Mesothelial cell of epicardium (in vitro differentiated cells): ENCODE results near the gene GPC3. TPM values are rescaled to one million over a fixed set of nuclear protein-coding genes. Genes with fewer than 3 reads are reported as not detected.
"Not testable (repeated sequence)": the region's sequence is repeated elsewhere in the genome, so short reads cannot be mapped to it uniquely, and the experiment has no call there.

ENCODE experiments used
- DNase-seq, 2 experiments: peaks; one replicate each; pipeline ENCODE4 v3.0.0; 2021; ENCODE audit warnings: low spot score in 2 of 2; ENCODE audit not compliant: unreplicated experiment in 2 of 2
- H3K27ac Mint-ChIP-seq: 2 replicates; pipeline ENCODE4 v1.8.0; 2021; ENCODE audit warnings: mixed read lengths
- H3K27me3 Mint-ChIP-seq: 2 replicates; pipeline ENCODE4 v1.8.0; 2021; ENCODE audit warnings: low read depth, mixed read lengths
- H3K36me3 Mint-ChIP-seq: 2 replicates; pipeline ENCODE4 v1.8.0; 2021; ENCODE audit warnings: mixed read lengths
- H3K4me1 Mint-ChIP-seq: 2 replicates; pipeline ENCODE4 v1.8.0; 2021; ENCODE audit warnings: mixed read lengths
- H3K4me3 Mint-ChIP-seq: 2 replicates; pipeline ENCODE4 v1.8.0; 2021; ENCODE audit warnings: mild to moderate bottlenecking, moderate library complexity, mixed read lengths
- H3K9me3 Mint-ChIP-seq: 2 replicates; pipeline ENCODE4 v1.8.0; 2021; ENCODE audit warnings: mixed read lengths
- total RNA-seq: library from RNA; stranded (reverse); gene quantifications from 3 replicates; pipeline ENCODE4 v1.2.1, GENCODE V29; 2021
- TF ChIP-seq, protein P1 (sequence below): fragments of 200-600 bp; sonication (generic); IDR thresholded peaks from one replicate; pipeline ENCODE4 v1.5.0; 2021; ENCODE audit warnings: antibody characterized with exemption; ENCODE audit not compliant: unreplicated experiment

GPC3 gene
- total RNA-seq, 1 donor from 2014 or later = 864 TPM

GRCh38 chrX:133741303-133741702 is 244.1 kb downstream of the GPC3 start:
- TF ChIP-seq, protein P1, sequence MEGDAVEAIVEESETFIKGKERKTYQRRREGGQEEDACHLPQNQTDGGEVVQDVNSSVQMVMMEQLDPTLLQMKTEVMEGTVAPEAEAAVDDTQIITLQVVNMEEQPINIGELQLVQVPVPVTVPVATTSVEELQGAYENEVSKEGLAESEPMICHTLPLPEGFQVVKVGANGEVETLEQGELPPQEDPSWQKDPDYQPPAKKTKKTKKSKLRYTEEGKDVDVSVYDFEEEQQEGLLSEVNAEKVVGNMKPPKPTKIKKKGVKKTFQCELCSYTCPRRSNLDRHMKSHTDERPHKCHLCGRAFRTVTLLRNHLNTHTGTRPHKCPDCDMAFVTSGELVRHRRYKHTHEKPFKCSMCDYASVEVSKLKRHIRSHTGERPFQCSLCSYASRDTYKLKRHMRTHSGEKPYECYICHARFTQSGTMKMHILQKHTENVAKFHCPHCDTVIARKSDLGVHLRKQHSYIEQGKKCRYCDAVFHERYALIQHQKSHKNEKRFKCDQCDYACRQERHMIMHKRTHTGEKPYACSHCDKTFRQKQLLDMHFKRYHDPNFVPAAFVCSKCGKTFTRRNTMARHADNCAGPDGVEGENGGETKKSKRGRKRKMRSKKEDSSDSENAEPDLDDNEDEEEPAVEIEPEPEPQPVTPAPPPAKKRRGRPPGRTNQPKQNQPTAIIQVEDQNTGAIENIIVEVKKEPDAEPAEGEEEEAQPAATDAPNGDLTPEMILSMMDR = no peak
- DNase-seq = no peak
- Mint-ChIP-seq H3K27ac (no peak overlapping the region), H3K4me3 (no peak overlapping the region), H3K27me3 (no peaks in the 10 kb centered on the region), H3K36me3 (peaks cover 14% of the 10 kb centered on the region), H3K9me3 (peaks cover 2% of the 10 kb centered on the region), H3K4me1 (peaks cover 14% of the 10 kb centered on the region)

DNA sequence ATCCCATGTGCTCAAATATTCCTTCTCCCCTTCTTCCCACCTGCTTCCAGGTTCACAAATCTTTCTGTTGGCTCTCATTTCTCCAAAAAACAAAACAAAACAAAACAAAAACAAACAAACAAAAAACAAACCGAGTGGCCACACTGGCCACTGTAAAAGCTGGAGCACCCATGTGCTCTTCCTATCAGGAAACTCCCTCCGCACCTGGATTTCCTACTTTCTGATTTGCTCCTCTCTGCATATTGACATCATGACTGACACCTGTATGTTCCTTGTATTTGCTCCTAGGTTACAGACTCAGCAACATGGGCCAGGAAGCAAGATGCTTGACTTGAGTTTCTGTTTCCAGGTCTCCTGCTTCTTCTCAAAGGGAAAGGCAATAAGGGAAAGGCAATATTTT is 258.8 kb downstream of the GPC3 start:
- no peaks in the 10 kb centered on the region for H3K9me3 Mint-ChIP-seq
- no peaks in the 10 kb centered on the region for H3K27me3 Mint-ChIP-seq
- DNase-seq = no peak
- H3K36me3 Mint-ChIP-seq = peaks cover 2% of the 10 kb centered on the region
- H3K27ac Mint-ChIP-seq = peak overlapping the region; percentile 68
- TF ChIP-seq, protein P1 = no peak
- no peak overlapping the region for H3K4me3 Mint-ChIP-seq
- peaks cover 23% of the 10 kb centered on the region for H3K4me1 Mint-ChIP-seq

GRCh38 chrX:133726211-133726630 is 259.2 kb downstream of the GPC3 start:
- Mint-ChIP-seq H3K4me1 (peaks cover 23% of the 10 kb centered on the region), H3K4me3 (no peak overlapping the region), H3K27ac (peak overlapping the region; percentile 68), H3K36me3 (peaks cover 2% of the 10 kb centered on the region), H3K9me3 (no peaks in the 10 kb centered on the region), H3K27me3 (no peaks in the 10 kb centered on the region)
- no peak for DNase-seq
- TF ChIP-seq, protein P1 = no peak

- TF ChIP-seq, protein P1 = no peak
- H3K4me3 Mint-ChIP-seq = no peak overlapping the region
- DNase-seq = no peak
- H3K4me1 Mint-ChIP-seq = peaks cover 23% of the 10 kb centered on the region
- no peak overlapping the region for H3K27ac Mint-ChIP-seq
- peaks cover 15% of the 10 kb centered on the region for H3K36me3 Mint-ChIP-seq
- no peaks in the 10 kb centered on the region for H3K27me3 Mint-ChIP-seq
- peaks cover 11% of the 10 kb centered on the region for H3K9me3 Mint-ChIP-seq
These were observed 261.5 kb downstream of the GPC3 start for GRCh38 chrX:133723930-133724329.

DNA sequence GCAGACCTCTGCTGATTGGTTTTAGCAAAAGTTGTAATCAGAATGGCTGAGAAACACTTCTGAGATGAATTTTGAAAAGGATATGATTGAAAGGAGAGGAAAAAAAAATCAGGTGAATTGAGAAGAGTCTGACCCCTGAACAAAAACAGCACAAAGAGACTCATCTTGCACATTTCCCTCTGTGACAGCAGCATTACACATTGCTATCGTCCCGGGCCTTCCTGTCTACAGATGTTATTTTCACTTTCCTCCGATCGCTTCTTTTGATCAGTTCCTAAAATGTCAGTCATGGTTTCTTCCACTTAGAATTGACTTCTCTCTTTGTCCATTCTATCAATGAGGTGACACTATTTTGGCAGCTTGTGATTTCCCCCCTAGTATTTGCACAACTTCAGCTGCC is 262.6 kb downstream of the GPC3 start:
- TF ChIP-seq, protein P1 = no peak
- peaks cover 18% of the 10 kb centered on the region for H3K4me1 Mint-ChIP-seq
- peaks cover 21% of the 10 kb centered on the region for H3K36me3 Mint-ChIP-seq
- DNase-seq = no peak
- peaks cover 18% of the 10 kb centered on the region for H3K9me3 Mint-ChIP-seq
- H3K27me3 Mint-ChIP-seq = no peaks in the 10 kb centered on the region
- no peak overlapping the region for H3K4me3 Mint-ChIP-seq
- no peak overlapping the region for H3K27ac Mint-ChIP-seq

DNA sequence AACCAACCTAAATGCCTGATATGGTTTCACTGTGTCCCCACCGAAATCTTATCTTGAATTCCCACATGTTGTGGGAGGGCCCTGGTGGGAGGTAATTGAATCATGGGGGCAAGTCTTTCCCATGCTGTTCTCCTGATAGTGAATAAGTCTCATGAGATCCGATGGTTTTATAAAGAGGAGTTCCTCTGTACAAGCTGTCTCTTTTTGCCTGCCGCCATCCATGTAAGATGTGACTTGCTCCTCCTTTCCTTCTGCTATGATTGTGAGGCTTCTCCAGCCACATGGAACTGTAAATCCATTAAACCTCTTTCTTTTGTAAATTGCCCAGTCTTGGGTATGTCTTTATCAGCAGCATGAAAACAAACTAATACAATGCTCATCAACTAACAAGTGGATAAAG is 265.1 kb downstream of the GPC3 start:
- DNase-seq, H3K27ac Mint-ChIP-seq, H3K4me3 Mint-ChIP-seq, H3K27me3 Mint-ChIP-seq, H3K4me1 Mint-ChIP-seq: not testable (repeated sequence)
- H3K36me3 Mint-ChIP-seq = peaks cover 40% of the 10 kb centered on the region
- H3K9me3 Mint-ChIP-seq = peaks cover 39% of the 10 kb centered on the region
